Stimulated activated naive CD8-positive, alpha-beta T cell treated with anti-CD3 and anti-CD28 coated beads, Interleukin-15, amount 100 ng/mL, for 72 hours (primary cell): ENCODE measurements around the gene FAM83F.

Experiments
- ATAC-seq: fragments of 150-1000 bp; cut with Tn5 transposase; 2 replicates; pipeline ENCODE4 v1.10.0; 2021; ENCODE audit warnings: mild to moderate bottlenecking, moderate library complexity
- DNase-seq, 2 donors: peaks; one replicate each; pipeline ENCODE4 v3.0.0; 2021 to 2022
- H3K27ac Mint-ChIP-seq, 2 donors: one replicate each; pipeline ENCODE4 v1.8.0; 2022; ENCODE audit warnings: mild to moderate bottlenecking in 2 of 2, mixed read lengths in 2 of 2, moderate library complexity in 2 of 2
- H3K27me3 Mint-ChIP-seq: one replicate; pipeline ENCODE4 v1.8.0; 2022; ENCODE audit warnings: mixed read lengths
- H3K4me1 Mint-ChIP-seq: one replicate; pipeline ENCODE4 v1.8.0; 2022; ENCODE audit warnings: mild to moderate bottlenecking, mixed read lengths
- H3K4me3 Mint-ChIP-seq, 2 donors: one replicate each; pipeline ENCODE4 v1.8.0; 2022; ENCODE audit warnings: mild to moderate bottlenecking in 2 of 2, mixed read lengths in 2 of 2, moderate library complexity in 1 of 2
- H3K9me3 Mint-ChIP-seq, 2 donors: one replicate each; pipeline ENCODE4 v1.8.0; 2022; ENCODE audit warnings: mixed read lengths in 2 of 2

FAM83F gene

DNA sequence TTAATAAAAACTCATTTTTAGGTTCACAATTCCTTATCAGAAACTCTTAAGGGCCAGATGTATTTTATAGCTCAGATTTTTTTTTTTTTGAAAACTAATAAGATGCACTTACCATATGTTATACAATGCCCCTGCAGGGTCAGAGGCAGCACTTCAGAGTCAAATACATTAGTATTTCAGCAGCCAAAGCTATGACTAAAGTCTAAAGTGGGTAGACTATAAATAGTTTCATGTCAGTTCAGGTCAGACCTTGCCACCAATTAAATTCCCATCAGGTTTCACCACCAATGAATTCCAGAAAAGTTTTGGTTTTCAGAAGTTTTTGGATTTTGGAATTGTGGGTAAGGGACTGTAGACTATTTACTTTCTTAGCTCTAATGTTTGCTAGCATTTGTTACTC is 75.9 kb downstream of the FAM83F start:
- no peak overlapping the region for H3K27ac Mint-ChIP-seq

DNA sequence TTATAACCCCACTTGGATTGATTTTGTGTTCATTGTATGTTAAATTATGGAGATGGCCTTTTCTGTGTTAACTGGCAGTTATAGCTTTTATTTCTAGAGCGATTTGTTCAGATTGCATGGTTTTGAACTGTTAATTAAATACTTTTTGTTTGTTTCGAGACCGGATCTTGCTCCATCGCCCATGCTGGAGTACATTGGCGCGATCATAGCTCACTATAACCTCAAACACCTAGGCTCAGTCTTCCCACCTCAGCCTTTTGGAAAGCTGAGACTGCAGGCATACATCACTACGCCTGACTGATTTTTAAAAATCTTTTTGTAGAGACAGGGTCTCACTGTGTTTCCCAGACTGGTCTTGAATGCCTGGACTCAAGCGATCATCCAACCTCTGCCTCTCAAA is 77.0 kb downstream of the FAM83F start:
- Mint-ChIP-seq H3K9me3 (no peaks in the 10 kb centered on the region), H3K27me3 (no peaks in the 10 kb centered on the region), H3K27ac (no peak overlapping the region), H3K4me1 (peaks cover 74% of the 10 kb centered on the region), H3K4me3 (no peak overlapping the region)
- DNase-seq (no peak), ATAC-seq (no peak)

More for the DNA sequence above, 75.9 kb downstream of the FAM83F start:
- peak overlapping the region in 1 of 2 donors; percentile 24 for H3K4me3 Mint-ChIP-seq
- H3K4me1 Mint-ChIP-seq: peaks cover 74% of the 10 kb centered on the region
- DNase-seq (no peak), ATAC-seq (peak; percentile 56)
- no peaks in the 10 kb centered on the region for H3K9me3 Mint-ChIP-seq
- H3K27me3 Mint-ChIP-seq: no peaks in the 10 kb centered on the region

DNA sequence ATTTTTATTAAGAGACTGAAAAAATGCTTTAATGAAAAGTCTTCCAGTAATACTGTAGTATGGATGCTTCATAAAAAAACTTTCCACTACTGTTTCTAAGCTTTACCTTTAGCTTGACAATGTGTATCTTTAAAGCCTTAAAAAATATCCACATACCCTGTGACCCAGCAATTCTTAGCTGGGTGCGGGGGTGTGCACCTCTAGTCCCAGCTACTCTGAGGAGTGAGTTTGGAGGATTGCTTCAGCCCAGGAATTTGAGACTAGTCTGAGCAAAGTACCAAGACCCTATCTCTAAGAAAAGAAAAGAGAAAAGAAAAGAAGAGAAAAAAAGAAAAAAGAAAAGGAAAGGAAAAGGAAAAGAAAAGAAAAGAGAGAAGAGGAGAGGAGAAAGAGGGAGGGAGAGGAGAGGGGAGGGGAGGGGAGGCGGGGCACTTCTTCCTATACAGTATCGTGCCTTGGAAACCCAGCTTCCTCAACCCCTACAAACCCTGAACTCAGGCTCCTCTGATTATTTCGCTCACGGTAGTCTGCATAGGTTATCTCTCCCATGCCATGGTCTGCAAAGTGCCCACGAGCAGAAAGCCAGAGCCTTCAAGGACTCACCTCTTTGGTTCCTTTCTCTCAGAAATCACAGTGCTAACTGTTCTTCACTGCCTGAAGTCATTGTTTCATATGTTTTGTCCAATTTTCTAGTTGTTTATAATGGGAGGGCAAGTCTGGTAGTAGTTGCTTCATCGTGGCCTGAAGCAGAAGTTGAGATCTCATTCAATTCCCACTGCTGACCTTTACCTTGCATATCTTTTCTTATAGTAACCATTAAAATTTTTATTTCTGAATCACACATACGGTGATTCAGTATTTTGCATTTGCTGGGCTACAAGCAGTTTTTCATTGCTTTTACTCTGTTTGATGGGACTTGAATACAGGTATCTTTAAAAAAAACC is 82.2 kb downstream of the FAM83F start:
- DNase-seq (no peak), ATAC-seq (peak; percentile 37)
- H3K27me3 Mint-ChIP-seq: no peaks in the 10 kb centered on the region
- H3K4me1 Mint-ChIP-seq: peaks cover 47% of the 10 kb centered on the region
- H3K27ac Mint-ChIP-seq: peak overlapping the region; percentile 93 to 94
- H3K9me3 Mint-ChIP-seq: no peaks in the 10 kb centered on the region
- peak overlapping the region; percentile 67 to 78 for H3K4me3 Mint-ChIP-seq

DNA sequence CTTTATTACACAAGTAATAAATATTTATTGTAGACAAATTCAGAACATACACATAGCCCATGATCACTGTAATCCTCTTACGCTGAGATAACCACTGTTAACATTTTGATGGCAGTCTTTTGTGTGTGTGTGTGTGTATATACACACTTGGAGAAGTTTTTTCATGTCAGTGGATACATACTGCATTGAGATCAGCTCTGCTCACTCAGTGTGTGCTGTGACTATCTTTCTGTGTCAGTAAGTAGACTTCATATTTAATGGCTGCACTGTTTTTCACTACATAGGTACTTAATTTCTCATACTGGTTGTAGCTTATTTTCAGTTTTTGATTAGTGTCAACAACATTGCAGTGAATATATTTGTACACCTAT is 82.9 kb downstream of the FAM83F start:
- Mint-ChIP-seq H3K4me1 (peaks cover 43% of the 10 kb centered on the region), H3K4me3 (no peak overlapping the region)

DNA sequence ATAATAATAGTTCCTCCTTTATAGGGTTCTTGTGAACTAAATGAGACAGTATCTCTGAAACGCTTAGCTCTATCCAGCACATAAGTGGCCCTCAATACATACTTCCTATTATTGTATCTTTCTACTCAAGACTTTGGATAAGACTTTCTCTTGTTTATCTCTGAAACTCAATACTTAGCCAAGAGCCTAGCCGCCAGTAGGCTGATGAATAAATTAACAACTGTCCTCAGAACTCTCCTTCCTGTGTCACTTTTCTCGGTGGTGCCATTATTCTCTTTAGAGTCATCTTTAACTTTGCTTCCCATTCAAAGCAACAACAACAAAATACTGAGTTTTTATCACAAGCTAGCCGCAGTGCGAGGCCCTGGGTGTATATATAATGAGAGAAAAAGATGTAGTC is 86.9 kb downstream of the FAM83F start:
- H3K4me3 Mint-ChIP-seq: no peak overlapping the region
- H3K4me1 Mint-ChIP-seq: peaks cover 14% of the 10 kb centered on the region
- DNase-seq (no peak), ATAC-seq (no peak)
- H3K27ac Mint-ChIP-seq: no peak overlapping the region
- no peaks in the 10 kb centered on the region for H3K27me3 Mint-ChIP-seq
- H3K9me3 Mint-ChIP-seq: no peaks in the 10 kb centered on the region

More for the DNA sequence above, 82.9 kb downstream of the FAM83F start:
- DNase-seq: no peak
- no peak for ATAC-seq
- no peaks in the 10 kb centered on the region for H3K9me3 Mint-ChIP-seq
- H3K27me3 Mint-ChIP-seq: no peaks in the 10 kb centered on the region
- no peak overlapping the region for H3K27ac Mint-ChIP-seq

DNA sequence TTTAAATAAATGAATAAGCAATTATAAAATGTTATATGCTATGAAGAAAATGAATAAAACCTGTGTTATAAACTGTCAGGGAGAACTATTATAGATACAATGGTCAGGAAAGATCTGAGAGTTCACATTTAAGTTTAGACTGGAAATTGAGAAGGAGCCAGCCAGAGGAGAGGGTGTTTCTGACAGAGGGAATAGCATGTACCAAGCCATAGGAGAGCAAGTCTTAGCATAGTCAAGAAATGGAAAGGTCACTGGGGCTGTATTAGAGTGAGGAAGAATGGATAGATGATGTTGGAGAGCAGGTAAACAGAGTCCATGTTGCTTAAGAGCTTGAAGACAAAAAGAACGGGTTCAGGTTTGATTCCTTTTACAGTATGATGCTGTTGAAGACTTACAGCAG is 87.4 kb downstream of the FAM83F start:
- DNase-seq (no peak), ATAC-seq (no peak)
- H3K27me3 Mint-ChIP-seq: no peaks in the 10 kb centered on the region
- H3K27ac Mint-ChIP-seq: no peak overlapping the region
- H3K4me1 Mint-ChIP-seq: peaks cover 11% of the 10 kb centered on the region
- no peak overlapping the region for H3K4me3 Mint-ChIP-seq
- no peaks in the 10 kb centered on the region for H3K9me3 Mint-ChIP-seq

DNA sequence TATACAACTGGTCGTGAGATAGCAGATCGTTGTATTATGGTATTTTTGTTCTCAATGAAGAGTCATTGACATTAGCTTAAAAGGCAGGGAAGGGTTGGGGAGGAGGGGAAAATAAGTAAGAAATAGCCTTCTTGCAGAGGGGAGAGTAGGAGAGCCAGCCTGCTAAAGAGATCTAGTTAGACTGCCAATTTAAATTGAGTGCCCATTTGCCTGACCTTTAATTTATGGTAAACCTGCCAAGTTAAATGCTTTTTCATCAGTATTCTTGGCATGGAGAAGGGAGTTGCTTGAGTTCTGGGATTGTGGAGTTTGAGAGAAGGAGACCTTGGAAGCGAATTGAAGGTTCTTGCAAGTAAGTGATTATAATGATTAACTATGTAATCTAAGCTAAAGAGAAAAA is 89.0 kb downstream of the FAM83F start:
- H3K27me3 Mint-ChIP-seq: no peaks in the 10 kb centered on the region
- no peaks in the 10 kb centered on the region for H3K9me3 Mint-ChIP-seq
- peaks cover 14% of the 10 kb centered on the region for H3K4me1 Mint-ChIP-seq
- H3K27ac Mint-ChIP-seq: no peak overlapping the region
- ATAC-seq (no peak), DNase-seq (no peak)
- H3K4me3 Mint-ChIP-seq: no peak overlapping the region

DNA sequence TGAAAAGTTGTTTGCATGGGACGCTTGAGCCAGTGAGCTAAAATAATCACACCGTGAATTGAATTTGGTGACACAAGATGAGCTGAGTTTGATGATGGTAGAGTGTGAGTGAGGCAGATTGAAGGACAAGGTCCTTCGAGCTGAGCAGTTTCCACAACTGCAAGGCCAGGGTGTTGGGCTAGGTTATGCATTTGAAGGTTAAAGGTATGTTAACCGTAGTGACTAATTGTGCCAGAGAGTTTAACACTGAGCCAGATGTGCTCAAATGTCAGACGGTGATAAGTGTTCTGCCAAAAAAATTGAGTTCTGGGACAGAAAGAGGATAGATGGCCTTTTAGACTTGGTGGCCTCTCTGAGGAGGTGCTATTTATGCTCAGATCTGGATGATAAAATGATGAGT is 89.5 kb downstream of the FAM83F start:
- H3K4me1 Mint-ChIP-seq: peaks cover 17% of the 10 kb centered on the region
- H3K9me3 Mint-ChIP-seq: no peaks in the 10 kb centered on the region
- DNase-seq: no peak
- no peaks in the 10 kb centered on the region for H3K27me3 Mint-ChIP-seq
- no peak overlapping the region for H3K27ac Mint-ChIP-seq
- H3K4me3 Mint-ChIP-seq: no peak overlapping the region
- ATAC-seq: no peak

DNA sequence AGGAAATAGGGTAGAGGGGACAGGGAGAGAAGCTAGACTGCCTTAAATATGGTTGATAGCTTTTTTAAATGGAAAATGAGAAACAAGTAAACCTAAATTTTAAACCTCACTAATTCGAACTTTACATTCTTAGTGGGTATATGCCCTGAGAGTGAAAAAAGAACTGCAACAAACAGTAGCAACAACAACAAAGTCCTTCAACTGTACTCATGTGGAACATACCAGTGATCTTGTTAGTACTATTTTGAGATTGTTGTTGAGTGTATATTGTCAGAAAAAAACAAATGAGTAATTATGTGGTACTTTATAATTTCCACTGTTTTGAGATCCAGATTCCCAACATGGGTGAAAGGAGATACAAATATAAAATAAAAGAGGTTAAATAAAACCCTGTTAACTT is 94.1 kb downstream of the FAM83F start:
- Mint-ChIP-seq H3K27me3 (no peaks in the 10 kb centered on the region), H3K4me3 (no peak overlapping the region), H3K27ac (peak overlapping the region in 1 of 2 donors; percentile 77), H3K9me3 (no peaks in the 10 kb centered on the region), H3K4me1 (peaks cover 55% of the 10 kb centered on the region)
- ATAC-seq (no peak), DNase-seq (no peak)
